Measurements from ENCODE around the gene SLC44A4.

DNA sequence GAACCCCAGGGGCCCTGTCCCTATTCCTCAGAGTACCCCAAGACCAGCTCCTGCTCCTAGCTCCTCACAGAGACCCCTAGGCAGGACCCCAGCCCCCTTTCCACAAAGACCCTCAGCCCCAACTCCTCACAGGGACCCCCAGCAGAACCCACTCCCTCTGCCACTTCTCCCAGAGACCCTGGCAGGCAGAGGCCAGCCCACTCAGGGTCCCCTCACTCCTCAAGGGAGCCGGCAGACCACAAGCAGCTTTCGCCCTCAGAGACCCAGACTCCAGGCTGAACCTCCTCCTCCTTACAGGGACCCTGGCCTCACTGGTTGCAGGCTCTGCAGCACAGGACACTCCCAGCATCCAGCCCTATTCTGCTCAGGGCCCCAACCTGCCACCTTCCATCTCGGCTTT is 575 bp downstream of the SLC44A4 start:
- TF ChIP-seq POLR2AphosphoS5 (IDR thresholded peaks at IDR 0.05; ENCODE audit: borderline replicate concordance, low read depth, low read length) (no peak), EZH2 (IDR thresholded peaks at IDR 0.05) (no peak), FOXP2 (optimal IDR thresholded peaks at IDR 0.05; ENCODE audit: control extremely low read depth, extremely low read length, insufficient read depth) (no peak)
